ENCODE results near the gene CLEC7A. TPM values are rescaled to one million over a fixed set of nuclear protein-coding genes. Genes with fewer than 3 reads are reported as not detected.

Gene CLEC7A
- total RNA-seq, 1 experiment from 2014 or later, result not detected

GRCh38 chr12:10147714-10148403 lies 17.9 kb upstream of the CLEC7A start:
- DNase-seq (ENCODE audit: low spot score), result no peak

GRCh38 chr12:10142976-10143589 lies 13.1 kb upstream of the CLEC7A start:
- in situ Hi-C loops (cut with HindIII; ENCODE audit: low sequenced_read_pairs), result no loop called here
- DNase-seq (ENCODE audit: low spot score), result no peak

More at GRCh38 chr12:10147714-10148403, 17.9 kb upstream of the CLEC7A start:
- in situ Hi-C loops (cut with HindIII; ENCODE audit: low sequenced_read_pairs), result no loop called here

- DNase-seq (ENCODE audit: low spot score), result peak; percentile 23
- in situ Hi-C loops (cut with HindIII; ENCODE audit: low sequenced_read_pairs), result no loop called here
Measured at GRCh38 chr12:10140001-10140400, 10.0 kb upstream of the CLEC7A start.

GRCh38 chr12:10136637-10137205 lies 6.7 kb upstream of the CLEC7A start:
- no peak for DNase-seq (ENCODE audit: low spot score)
- in situ Hi-C loops (cut with HindIII; ENCODE audit: low sequenced_read_pairs), result no loop called here

GRCh38 chr12:10135126-10135525 lies 5.1 kb upstream of the CLEC7A start:
- DNase-seq (ENCODE audit: low spot score), result no peak
- in situ Hi-C loops (cut with HindIII; ENCODE audit: low sequenced_read_pairs), result no loop called here

GRCh38 chr12:10132850-10133370 lies 2.9 kb upstream of the CLEC7A start:
- in situ Hi-C loops (cut with HindIII; ENCODE audit: low sequenced_read_pairs), result no loop called here
- DNase-seq (ENCODE audit: low spot score), result no peak

- in situ Hi-C loops (cut with HindIII; ENCODE audit: low sequenced_read_pairs), result no loop called here
Measured at GRCh38 chr12:10131111-10131690, 1.2 kb upstream of the CLEC7A start.

GRCh38 chr12:10128687-10129086 lies 1.3 kb downstream of the CLEC7A start:
- in situ Hi-C loops (cut with HindIII; ENCODE audit: low sequenced_read_pairs), result no loop called here
- no peak for DNase-seq (ENCODE audit: low spot score)

More at GRCh38 chr12:10131111-10131690, 1.2 kb upstream of the CLEC7A start:
- no peak for DNase-seq (ENCODE audit: low spot score)

- in situ Hi-C loops (cut with HindIII; ENCODE audit: low sequenced_read_pairs), result no loop called here
Measured at GRCh38 chr12:10126413-10126812, 3.6 kb downstream of the CLEC7A start.

GRCh38 chr12:10122689-10123088 lies 7.3 kb downstream of the CLEC7A start:
- in situ Hi-C loops (cut with HindIII; ENCODE audit: low sequenced_read_pairs), result no loop called here
- no peak for DNase-seq (ENCODE audit: low spot score)

More at GRCh38 chr12:10126413-10126812, 3.6 kb downstream of the CLEC7A start:
- no peak for DNase-seq (ENCODE audit: low spot score)

GRCh38 chr12:10121278-10121677 lies 8.7 kb downstream of the CLEC7A start:
- in situ Hi-C loops (cut with HindIII; ENCODE audit: low sequenced_read_pairs), result no loop called here
- no peak for DNase-seq (ENCODE audit: low spot score)

- no peak for DNase-seq (ENCODE audit: low spot score)
- in situ Hi-C loops (cut with HindIII; ENCODE audit: low sequenced_read_pairs), result no loop called here
Measured at GRCh38 chr12:10119066-10119465, 10.9 kb downstream of the CLEC7A start.

GRCh38 chr12:10115890-10116289 lies 14.1 kb downstream of the CLEC7A start:
- in situ Hi-C loops (cut with HindIII; ENCODE audit: low sequenced_read_pairs), result no loop called here
- DNase-seq (ENCODE audit: low spot score), result no peak

- no peak for DNase-seq (ENCODE audit: low spot score)
- in situ Hi-C loops (cut with HindIII; ENCODE audit: low sequenced_read_pairs), result no loop called here
Measured at GRCh38 chr12:10115311-10115710, 14.7 kb downstream of the CLEC7A start.

- no peak for DNase-seq (ENCODE audit: low spot score)
- in situ Hi-C loops (cut with HindIII; ENCODE audit: low sequenced_read_pairs), result no loop called here
Measured at GRCh38 chr12:10113920-10114319, 16.1 kb downstream of the CLEC7A start.

GRCh38 chr12:10113075-10113474 lies 16.9 kb downstream of the CLEC7A start:
- in situ Hi-C loops (cut with HindIII; ENCODE audit: low sequenced_read_pairs), result no loop called here
- no peak for DNase-seq (ENCODE audit: low spot score)

GRCh38 chr12:10111451-10111850 lies 18.5 kb downstream of the CLEC7A start:
- in situ Hi-C loops (cut with HindIII; ENCODE audit: low sequenced_read_pairs), result no loop called here
- DNase-seq (ENCODE audit: low spot score), result no peak

- in situ Hi-C loops (cut with HindIII; ENCODE audit: low sequenced_read_pairs), result no loop called here
Measured at GRCh38 chr12:10110256-10110844, 19.6 kb downstream of the CLEC7A start.

GRCh38 chr12:10102322-10102721 lies 27.7 kb downstream of the CLEC7A start:
- DNase-seq (ENCODE audit: low spot score), result no peak
- in situ Hi-C loops (cut with HindIII; ENCODE audit: low sequenced_read_pairs), result no loop called here

More at GRCh38 chr12:10110256-10110844, 19.6 kb downstream of the CLEC7A start:
- DNase-seq (ENCODE audit: low spot score), result no peak

Data from G401 (cell line).